ENCODE results near the gene MICOS13. TPM values are rescaled to one million over a fixed set of nuclear protein-coding genes. Genes with fewer than 3 reads are reported as not detected.

MICOS13 gene
- polyA plus RNA-seq, 1 donor from 2014 or later: 46.0 TPM

GRCh38 chr19:5717215-5717935 lies 37.1 kb upstream of the MICOS13 start:
- Histone ChIP-seq H3K4me3 (ENCODE audit: low read length) (no peak overlapping the region), H3K27ac (ENCODE audit: low read length) (no peak overlapping the region), H3K9me2 (ENCODE audit: insufficient read depth, low read length) (no peaks in the 10 kb centered on the region), H3K9me3 (ENCODE audit: low read length) (no peaks in the 10 kb centered on the region), H3K27me3 (ENCODE audit: insufficient read depth, low read depth, low read length) (no peaks in the 10 kb centered on the region), H3K36me3 (ENCODE audit: insufficient read depth, low read length) (no peaks in the 10 kb centered on the region), H3F3A (ENCODE audit: insufficient read depth, low read length, poor library complexity, severe bottlenecking) (no peaks in the 10 kb centered on the region), H4K20me1 (ENCODE audit: insufficient read depth) (no peaks in the 10 kb centered on the region), H3K79me2 (replicated peaks; ENCODE audit: insufficient read depth, low read length) (peaks cover 24% of the 10 kb centered on the region), H3K4me2 (ENCODE audit: low read length) (no peak overlapping the region), H3K9ac (ENCODE audit: low read length) (no peak overlapping the region), H2AFZ (ENCODE audit: low read depth, low read length) (no peak overlapping the region)
- no peak for TF ChIP-seq POLR2AphosphoS5 (IDR thresholded peaks at IDR 0.05)
- no peak for TF ChIP-seq TAF1 (IDR thresholded peaks at IDR 0.05; ENCODE audit: low read depth)
- no peak for TF ChIP-seq REST (IDR thresholded peaks at IDR 0.05; ENCODE audit: borderline replicate concordance)
- TF ChIP-seq RAD21 (conservative IDR thresholded peaks at IDR 0.05): no peak
- no peak for TF ChIP-seq EZH2 (IDR thresholded peaks at IDR 0.05; ENCODE audit: borderline replicate concordance, insufficient read depth, low read length, poor library complexity, severe bottlenecking)
- no peak for TF ChIP-seq CTCF (IDR thresholded peaks at IDR 0.05; ENCODE audit: poor library complexity, severe bottlenecking)
- TF ChIP-seq EP300 (conservative IDR thresholded peaks at IDR 0.05; ENCODE audit: poor library complexity, severe bottlenecking): no peak
- no peak for TF ChIP-seq SMC3 (conservative IDR thresholded peaks at IDR 0.05; ENCODE audit: poor library complexity)
- TF ChIP-seq MXI1 (conservative IDR thresholded peaks at IDR 0.05; ENCODE audit: poor library complexity, severe bottlenecking): no peak

- Histone ChIP-seq H3K9me3 (ENCODE audit: low read length) (no peaks in the 10 kb centered on the region), H3K27me3 (ENCODE audit: insufficient read depth, low read depth, low read length) (no peaks in the 10 kb centered on the region), H2AFZ (ENCODE audit: low read depth, low read length) (no peak overlapping the region), H3K9me2 (ENCODE audit: insufficient read depth, low read length) (no peaks in the 10 kb centered on the region), H3K4me3 (ENCODE audit: low read length) (no peak overlapping the region), H3K9ac (ENCODE audit: low read length) (no peak overlapping the region), H3K4me2 (ENCODE audit: low read length) (no peak overlapping the region), H3F3A (ENCODE audit: insufficient read depth, low read length, poor library complexity, severe bottlenecking) (no peaks in the 10 kb centered on the region), H3K36me3 (ENCODE audit: insufficient read depth, low read length) (no peaks in the 10 kb centered on the region), H3K79me2 (replicated peaks; ENCODE audit: insufficient read depth, low read length) (peaks cover 24% of the 10 kb centered on the region), H4K20me1 (ENCODE audit: insufficient read depth) (no peaks in the 10 kb centered on the region), H3K27ac (ENCODE audit: low read length) (no peak overlapping the region)
- TF ChIP-seq MXI1 (conservative IDR thresholded peaks at IDR 0.05; ENCODE audit: poor library complexity, severe bottlenecking) (no peak), EZH2 (IDR thresholded peaks at IDR 0.05; ENCODE audit: borderline replicate concordance, insufficient read depth, low read length, poor library complexity, severe bottlenecking) (no peak), RAD21 (conservative IDR thresholded peaks at IDR 0.05) (no peak), POLR2AphosphoS5 (IDR thresholded peaks at IDR 0.05) (no peak), SMC3 (conservative IDR thresholded peaks at IDR 0.05; ENCODE audit: poor library complexity) (no peak), EP300 (conservative IDR thresholded peaks at IDR 0.05; ENCODE audit: poor library complexity, severe bottlenecking) (no peak), CTCF (IDR thresholded peaks at IDR 0.05; ENCODE audit: poor library complexity, severe bottlenecking) (no peak), REST (IDR thresholded peaks at IDR 0.05; ENCODE audit: borderline replicate concordance) (no peak), TAF1 (IDR thresholded peaks at IDR 0.05; ENCODE audit: low read depth) (no peak)
Measured at GRCh38 chr19:5714816-5715215, 34.5 kb upstream of the MICOS13 start.
